NCI-H345 treated with DMSO at 0.1 percent for 48 hours (cell line): ENCODE data around the gene GYPC.
"Not testable (repeated sequence)": the region's sequence is repeated elsewhere in the genome, so short reads cannot be mapped to it uniquely, and the experiment has no call there.

Experiments
- DNase-seq: peaks from one replicate; lab custom pipeline; 2025; ENCODE audit not compliant: unreplicated experiment; lab: John Stamatoyannopoulos, UW

Gene GYPC

DNA sequence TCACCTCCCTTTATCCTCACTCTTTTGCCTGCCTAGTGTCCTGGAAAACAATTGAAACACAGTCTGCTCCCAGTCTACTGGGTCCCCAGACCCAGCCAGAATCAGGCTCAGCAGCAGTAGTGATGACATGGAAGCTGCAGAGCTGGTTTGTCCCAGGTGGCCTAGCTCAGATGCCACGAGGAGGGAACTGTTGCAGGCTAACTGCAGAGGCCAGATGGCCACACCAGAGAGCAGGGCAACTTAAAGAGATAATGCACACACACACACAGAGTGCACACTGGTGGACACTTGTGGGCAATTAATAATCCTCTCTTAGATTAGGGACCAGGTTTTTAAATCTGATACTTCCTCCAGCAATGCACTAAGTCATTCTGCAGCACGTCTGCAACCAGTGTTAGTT is 42.4 kb downstream of the GYPC start:
- DNase-seq, result no peak

- no peak for DNase-seq
These were observed 43.1 kb downstream of the GYPC start for GRCh38 chr2:126699018-126699417.

DNA sequence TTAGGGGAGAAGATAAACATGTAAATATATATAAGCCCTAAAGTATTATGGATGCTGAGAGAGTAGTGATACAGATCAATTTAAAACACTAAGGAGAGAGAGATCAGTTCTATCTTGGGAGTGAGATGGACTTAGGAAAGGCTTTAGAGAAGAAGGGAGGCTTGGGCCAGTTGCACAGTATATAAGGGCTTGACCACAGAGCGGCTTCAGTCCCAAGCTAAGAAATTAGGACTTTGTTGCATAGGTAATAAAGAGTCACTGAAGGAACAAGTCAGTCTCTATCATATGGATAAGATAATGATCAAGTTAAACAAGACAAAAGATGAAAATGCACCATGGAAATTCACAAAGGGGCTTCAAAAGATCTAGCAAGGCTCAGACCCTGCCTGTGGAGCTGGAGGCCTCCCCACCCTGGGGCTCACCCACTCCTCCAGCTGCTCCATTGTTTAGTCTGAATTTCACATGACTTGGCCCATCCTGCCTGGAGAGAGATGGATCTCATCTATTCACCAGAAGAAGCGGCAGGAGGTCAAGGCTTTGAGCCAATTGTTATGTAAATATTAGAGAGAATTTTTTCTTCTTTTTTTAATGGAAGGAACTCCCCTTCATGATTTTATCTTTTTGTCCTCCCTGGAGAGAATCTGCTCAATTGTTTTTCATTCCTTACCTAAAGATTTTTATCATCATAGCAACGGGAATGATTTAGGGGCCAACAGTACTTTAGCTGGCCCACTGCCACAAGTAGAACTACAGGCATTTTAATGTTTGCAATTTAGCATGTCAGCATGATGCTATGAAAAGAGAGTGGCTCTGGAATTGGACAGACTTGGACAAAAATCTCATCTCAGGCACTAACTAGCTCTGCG is 44.0 kb downstream of the GYPC start:
- no peak for DNase-seq

GRCh38 chr2:126700677-126701076 is 44.7 kb downstream of the GYPC start:
- no peak for DNase-seq

DNA sequence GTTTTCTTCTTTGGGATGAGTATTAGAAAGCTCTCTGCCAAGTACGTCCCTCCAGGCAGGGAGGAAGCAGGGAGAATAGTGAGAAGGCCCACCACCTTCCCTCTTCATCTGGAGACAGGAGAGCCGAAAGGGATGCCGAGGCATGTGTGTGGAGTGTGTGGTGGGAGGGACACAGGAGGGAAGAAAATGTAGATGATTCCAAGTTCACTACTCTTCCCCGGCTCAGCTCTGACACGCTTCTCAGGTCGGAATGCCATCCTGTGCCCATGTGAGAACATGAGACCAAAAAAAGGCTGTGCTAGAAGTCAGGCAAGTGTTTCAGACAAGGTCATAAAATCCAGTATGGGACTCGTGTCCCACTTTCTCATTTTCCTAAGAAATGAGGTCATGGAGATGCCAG is 47.4 kb downstream of the GYPC start:
- no peak for DNase-seq

GRCh38 chr2:126704434-126705160 is 48.6 kb downstream of the GYPC start:
- DNase-seq, result no peak

DNA sequence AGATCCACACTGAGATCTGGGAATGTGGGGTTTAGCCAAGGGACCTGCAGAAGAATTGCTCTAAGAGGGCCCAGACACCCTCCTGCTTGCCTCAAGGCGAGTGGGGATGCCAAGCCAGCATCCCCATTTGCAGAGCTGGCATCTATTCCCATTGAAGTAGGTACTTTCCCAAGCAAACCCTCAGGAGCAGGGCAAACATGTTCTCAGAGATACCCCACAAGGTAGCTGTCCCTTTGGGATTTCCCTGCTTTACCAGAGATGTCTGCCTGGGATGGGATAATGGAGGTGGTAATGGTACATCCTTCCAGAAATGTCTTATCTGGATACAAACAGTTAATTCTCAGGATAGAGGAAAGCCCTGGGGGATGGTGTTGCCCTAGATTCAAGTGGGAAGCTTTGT is 51.2 kb downstream of the GYPC start:
- no peak for DNase-seq

- DNase-seq, result no peak
These were observed 52.0 kb downstream of the GYPC start for GRCh38 chr2:126707941-126708340.

DNA sequence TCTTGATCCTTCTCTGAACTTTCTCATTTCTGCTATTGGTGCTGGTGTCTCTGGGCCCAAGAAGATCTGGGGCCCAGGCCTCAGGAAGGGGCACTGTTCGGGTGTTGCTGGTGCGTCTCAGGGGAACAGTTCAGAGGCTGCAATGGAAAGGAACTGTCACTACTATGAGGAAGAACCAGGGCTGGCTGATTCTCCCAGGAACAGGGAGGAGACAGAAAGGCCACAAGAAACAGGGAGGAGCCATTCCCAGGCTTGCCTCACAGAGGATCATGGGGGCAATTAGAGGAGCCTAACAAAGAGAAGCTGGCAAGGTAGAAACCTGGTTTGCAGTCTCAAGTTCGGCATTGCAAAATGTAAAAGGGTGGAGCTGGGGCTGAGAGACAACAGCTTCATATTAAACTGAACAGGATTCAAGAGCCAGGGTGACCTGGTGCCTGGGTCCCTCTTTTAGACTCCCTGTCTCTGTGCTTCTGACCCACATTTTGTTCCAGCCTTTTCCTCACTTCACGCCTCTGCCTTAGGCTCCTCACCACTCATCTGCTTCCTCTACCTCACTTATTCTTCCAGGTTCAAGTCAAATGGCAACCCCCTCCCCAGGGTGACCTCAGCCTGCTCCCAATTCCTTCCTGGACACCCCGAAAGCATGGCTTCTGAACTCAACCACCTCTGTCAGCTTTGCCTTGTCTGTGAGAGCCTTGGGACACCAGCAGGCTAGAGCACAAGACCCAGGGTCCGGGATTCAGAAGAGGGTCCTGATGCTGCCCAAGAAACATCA is 58.4 kb downstream of the GYPC start:
- DNase-seq, result no peak

- no peak for DNase-seq
These were observed 59.2 kb downstream of the GYPC start for GRCh38 chr2:126715111-126715510.

GRCh38 chr2:126715576-126716406 is 59.8 kb downstream of the GYPC start:
- DNase-seq, result no peak

DNA sequence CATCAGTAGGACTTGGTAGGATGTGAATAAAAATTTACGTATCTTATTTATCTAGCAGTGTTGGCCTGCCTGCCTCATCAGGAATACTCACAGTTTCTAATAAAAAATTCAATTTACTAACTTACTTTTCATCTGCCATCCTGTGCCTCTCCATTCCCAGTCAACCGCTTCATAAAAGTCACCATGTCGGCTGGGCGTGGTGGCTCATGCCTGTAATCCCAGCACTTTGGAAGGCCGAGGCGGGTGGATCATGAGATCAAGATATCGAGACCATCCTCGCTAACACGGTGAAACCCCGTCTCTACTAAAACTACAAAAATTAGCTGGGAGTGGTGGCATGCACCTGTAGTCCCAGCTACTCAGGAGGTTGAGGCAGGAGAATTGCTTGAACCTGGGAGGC is 61.3 kb downstream of the GYPC start:
- DNase-seq, result not testable (repeated sequence)

DNA sequence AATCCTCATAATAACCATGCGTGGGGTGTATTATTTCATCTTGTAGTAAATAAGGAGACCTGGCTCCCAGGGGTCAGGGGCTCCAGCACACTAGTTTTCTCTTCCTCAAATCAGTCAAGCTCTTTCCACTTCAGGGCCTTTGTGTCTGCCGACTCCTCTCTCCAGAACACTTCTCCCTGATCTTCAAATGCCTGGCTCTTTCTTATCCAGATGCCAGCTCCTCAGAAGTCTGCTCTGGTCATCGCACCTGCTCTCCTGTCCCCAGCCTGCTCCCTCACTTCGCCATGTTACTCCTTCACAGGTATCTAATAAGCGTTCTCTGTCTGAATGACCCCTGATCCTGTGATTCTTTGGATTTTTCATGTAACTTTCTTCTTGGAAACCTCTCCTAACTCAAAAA is 62.0 kb downstream of the GYPC start:
- DNase-seq, result no peak

GRCh38 chr2:126719191-126719832 is 63.4 kb downstream of the GYPC start:
- DNase-seq, result no peak

DNA sequence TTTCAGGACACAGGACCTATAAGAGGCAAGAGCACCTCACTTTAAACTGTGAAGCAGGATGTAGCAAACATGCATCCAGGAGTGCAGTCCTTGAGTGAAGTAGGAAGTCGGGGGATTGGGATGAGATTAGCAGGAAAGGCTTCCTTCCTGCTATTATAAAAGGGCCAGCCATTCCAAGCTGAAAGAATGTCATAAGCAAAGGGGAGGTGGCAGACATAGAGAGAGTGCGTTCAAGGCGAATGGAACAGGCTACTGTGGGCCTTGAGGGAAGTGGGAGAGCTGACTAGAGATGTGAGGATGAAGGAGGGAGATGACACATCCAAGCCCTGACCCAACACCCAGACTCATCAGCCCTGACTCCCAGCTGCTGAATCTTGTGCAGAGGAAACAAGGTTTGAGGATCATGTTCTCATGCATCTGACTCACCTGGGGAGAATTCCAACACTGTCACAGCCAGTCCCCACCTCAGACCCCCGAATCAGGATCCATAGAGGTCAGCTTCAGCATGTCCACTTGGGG is 63.9 kb downstream of the GYPC start:
- DNase-seq, result no peak

- no peak for DNase-seq
These were observed 64.7 kb downstream of the GYPC start for GRCh38 chr2:126720638-126721037.

- no peak for DNase-seq
These were observed 66.1 kb downstream of the GYPC start for GRCh38 chr2:126722081-126722480.

DNA sequence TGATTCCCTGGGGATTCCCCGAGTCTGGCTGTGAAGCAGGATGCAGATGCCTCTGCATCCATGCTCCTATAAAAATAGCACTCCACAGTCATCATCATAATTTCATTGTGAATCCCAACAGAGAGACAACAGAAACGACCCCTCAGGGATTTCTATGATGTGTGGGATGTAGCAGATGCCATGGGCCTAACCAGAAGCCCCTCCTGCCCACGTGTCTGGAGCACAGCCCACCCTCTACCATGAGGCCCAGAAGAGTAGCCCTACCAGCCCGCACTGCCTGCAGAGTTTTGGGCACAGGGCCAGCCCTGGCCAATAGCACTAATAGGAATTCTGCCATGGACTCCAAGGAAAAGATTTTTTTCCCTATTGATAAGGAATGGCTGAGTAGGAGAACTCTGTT is 66.6 kb downstream of the GYPC start:
- no peak for DNase-seq

GRCh38 chr2:126723281-126723815 is 67.4 kb downstream of the GYPC start:
- DNase-seq, result no peak

- DNase-seq, result no peak
These were observed 69.6 kb downstream of the GYPC start for GRCh38 chr2:126725580-126725979.
